Thymus (tissue), 11 donors: Measurements from ENCODE around the gene FARSB. TPM values are rescaled to one million over a fixed set of nuclear protein-coding genes. Genes with fewer than 3 reads are reported as not detected.
"Not testable (repeated sequence)": the region's sequence is repeated elsewhere in the genome, so short reads cannot be mapped to it uniquely, and the experiment has no call there.

ENCODE experiments used
- DNase-seq, 9 donors: peaks; one replicate each; pipeline ENCODE4 v3.0.0-alpha.2; 2013; ENCODE audit warnings: low spot score in 9 of 9, low read depth in 6 of 9, missing footprints in 1 of 9
- H3K27ac ChIP-seq, 2 donors: one replicate each; pipeline ENCODE4 v1.5.1; 2013; ENCODE audit warnings: control low read depth in 1 of 2, low read depth in 1 of 2, low read length in 1 of 2, mild to moderate bottlenecking in 1 of 2, moderate library complexity in 1 of 2
- H3K27me3 ChIP-seq, 2 donors: one replicate each; pipeline ENCODE4 v1.5.1; 2013; ENCODE audit warnings: low read length in 1 of 2; ENCODE audit not compliant: control insufficient read depth in 2 of 2, insufficient read depth in 1 of 2
- H3K36me3 ChIP-seq, 2 donors: one replicate each; pipeline ENCODE4 v1.5.1; 2013; ENCODE audit warnings: low read length in 1 of 2, mild to moderate bottlenecking in 1 of 2, moderate library complexity in 1 of 2; ENCODE audit not compliant: control insufficient read depth in 2 of 2, insufficient read depth in 2 of 2
- H3K4me1 ChIP-seq, 2 donors: one replicate each; pipeline ENCODE4 v1.5.1; 2013; ENCODE audit warnings: low read length in 2 of 2; ENCODE audit not compliant: control insufficient read depth in 2 of 2, insufficient read depth in 2 of 2
- H3K4me3 ChIP-seq, 2 donors: one replicate each; pipeline ENCODE4 v1.5.1; 2013; ENCODE audit warnings: low read length in 2 of 2, control low read depth in 1 of 2, mild to moderate bottlenecking in 1 of 2
- H3K9me3 ChIP-seq, 2 donors: one replicate each; pipeline ENCODE4 v1.5.1; 2013; ENCODE audit warnings: low read length in 1 of 2, mild to moderate bottlenecking in 1 of 2; ENCODE audit not compliant: control insufficient read depth in 2 of 2, insufficient read depth in 1 of 2
- WGBS: extraction: QIAGEN DNeasy Blood & Tissue Kit; methylation state at CpG from one replicate; pipeline ENCODE4 v1.1.7; 2013; 5-methylcytosine and 5-hydroxymethylcytosine counted together
- polyA plus RNA-seq: library from polyadenylated mRNA; stranded (reverse); fragments of 200-250 nt; gene quantifications from one replicate; pipeline ENCODE4 v1.2.3, GENCODE V29; 2013
- total RNA-seq: library from RNA; stranded (reverse); fragments of 120-200 nt; gene quantifications from one replicate; pipeline ENCODE4 v1.2.4, GENCODE V29; 2013
- donor health status: healthy.

The FARSB gene
- total and polyA plus RNA-seq, 2 donors = 13.5 to 15.9 TPM

- DNase-seq = no peak
- no peak overlapping the region for H3K27ac ChIP-seq
- H3K36me3 ChIP-seq = peaks cover 0 to 3% of the 10 kb centered on the region in 2 donors
- H3K27me3 ChIP-seq = no peaks in the 10 kb centered on the region
- no peaks in the 10 kb centered on the region for H3K4me1 ChIP-seq
- no peaks in the 10 kb centered on the region for H3K9me3 ChIP-seq
- H3K4me3 ChIP-seq = no peak overlapping the region
- WGBS = 98% methylated on average over 5 of the region's 5 CpGs
These were observed 51.0 kb downstream of the FARSB start for GRCh38 chr2:222604749-222605515.

- no peak for DNase-seq
- Histone ChIP-seq H3K27ac (no peak overlapping the region), H3K36me3 (peaks cover 0 to 7% of the 10 kb centered on the region in 2 donors), H3K4me1 (no peaks in the 10 kb centered on the region), H3K9me3 (no peaks in the 10 kb centered on the region), H3K27me3 (no peaks in the 10 kb centered on the region), H3K4me3 (no peak overlapping the region)
- WGBS = 95% methylated on average over 2 of the region's 2 CpGs
These were observed 52.4 kb downstream of the FARSB start for GRCh38 chr2:222603501-222603900.

- H3K27ac ChIP-seq = no peak overlapping the region
- H3K4me1 ChIP-seq = no peaks in the 10 kb centered on the region
- WGBS = 95% methylated on average over 4 of the region's 4 CpGs
- H3K27me3 ChIP-seq = no peaks in the 10 kb centered on the region
- peaks cover 0 to 27% of the 10 kb centered on the region in 2 donors for H3K36me3 ChIP-seq
- no peak for DNase-seq
- H3K4me3 ChIP-seq = no peak overlapping the region
- H3K9me3 ChIP-seq = no peaks in the 10 kb centered on the region
These were observed 57.3 kb downstream of the FARSB start for GRCh38 chr2:222598611-222599010.

- no peaks in the 10 kb centered on the region for H3K9me3 ChIP-seq
- no peaks in the 10 kb centered on the region for H3K4me1 ChIP-seq
- H3K36me3 ChIP-seq = peaks cover 0 to 33% of the 10 kb centered on the region in 2 donors
- no peak for DNase-seq
- no peak overlapping the region for H3K4me3 ChIP-seq
- no peak overlapping the region for H3K27ac ChIP-seq
- 98% methylated on average over 2 of the region's 2 CpGs for WGBS
- no peaks in the 10 kb centered on the region for H3K27me3 ChIP-seq
These were observed 60.3 kb downstream of the FARSB start for GRCh38 chr2:222595581-222595980.

GRCh38 chr2:222594679-222595078 is 61.2 kb downstream of the FARSB start:
- 99% methylated on average over 1 of the region's 1 CpG for WGBS
- Histone ChIP-seq H3K36me3 (peaks cover 0 to 30% of the 10 kb centered on the region in 2 donors), H3K27ac (no peak overlapping the region), H3K4me1 (no peaks in the 10 kb centered on the region), H3K27me3 (no peaks in the 10 kb centered on the region), H3K4me3 (no peak overlapping the region), H3K9me3 (no peaks in the 10 kb centered on the region)
- no peak for DNase-seq

GRCh38 chr2:222592176-222592575 is 63.7 kb downstream of the FARSB start:
- H3K27ac ChIP-seq = no peak overlapping the region
- no peak overlapping the region for H3K4me3 ChIP-seq
- no peaks in the 10 kb centered on the region for H3K27me3 ChIP-seq
- WGBS = 97% methylated on average over 2 of the region's 2 CpGs
- DNase-seq = no peak
- no peaks in the 10 kb centered on the region for H3K4me1 ChIP-seq
- H3K36me3 ChIP-seq = peaks cover 0 to 16% of the 10 kb centered on the region in 2 donors
- H3K9me3 ChIP-seq = no peaks in the 10 kb centered on the region

- no peaks in the 10 kb centered on the region for H3K27me3 ChIP-seq
- H3K27ac ChIP-seq = no peak overlapping the region
- no peaks in the 10 kb centered on the region for H3K9me3 ChIP-seq
- no peak overlapping the region for H3K4me3 ChIP-seq
- no peaks in the 10 kb centered on the region for H3K4me1 ChIP-seq
- no peak for DNase-seq
- H3K36me3 ChIP-seq = peaks cover 0 to 16% of the 10 kb centered on the region in 2 donors
- WGBS = 100% methylated on average over 1 of the region's 1 CpG
These were observed 64.2 kb downstream of the FARSB start for GRCh38 chr2:222591661-222592060.

- H3K4me3 ChIP-seq, DNase-seq: not testable (repeated sequence)
These were observed 71.3 kb downstream of the FARSB start for GRCh38 chr2:222584589-222584988.

GRCh38 chr2:222582928-222583327 is 73.0 kb downstream of the FARSB start:
- H3K27me3 ChIP-seq = no peaks in the 10 kb centered on the region
- peaks cover 0 to 6% of the 10 kb centered on the region in 2 donors for H3K36me3 ChIP-seq
- DNase-seq = no peak
- no peaks in the 10 kb centered on the region for H3K4me1 ChIP-seq
- no peaks in the 10 kb centered on the region for H3K9me3 ChIP-seq
- H3K4me3 ChIP-seq = no peak overlapping the region
- no peak overlapping the region for H3K27ac ChIP-seq

More at GRCh38 chr2:222584589-222584988, 71.3 kb downstream of the FARSB start:
- H3K36me3 ChIP-seq, H3K27me3 ChIP-seq, H3K4me1 ChIP-seq, H3K9me3 ChIP-seq, H3K27ac ChIP-seq: not testable (repeated sequence)
- whole genome bisulfite sequencing = 97% methylated on average over 8 of the region's 8 CpGs
